NCI-H69 (cell line): Measurements from ENCODE around the gene LGI4.

Experiments
- DNase-seq: peaks from one replicate; lab custom pipeline; 2025; lab: John Stamatoyannopoulos, UW

LGI4 gene

GRCh38 chr19:35085947-35086346 is 48.9 kb downstream of the LGI4 start:
- no peak for DNase-seq

- DNase-seq, result no peak
Measured at GRCh38 chr19:35084509-35084762, 50.4 kb downstream of the LGI4 start.

- DNase-seq, result no peak
Measured at GRCh38 chr19:35083691-35084508, 51.0 kb downstream of the LGI4 start.

DNA sequence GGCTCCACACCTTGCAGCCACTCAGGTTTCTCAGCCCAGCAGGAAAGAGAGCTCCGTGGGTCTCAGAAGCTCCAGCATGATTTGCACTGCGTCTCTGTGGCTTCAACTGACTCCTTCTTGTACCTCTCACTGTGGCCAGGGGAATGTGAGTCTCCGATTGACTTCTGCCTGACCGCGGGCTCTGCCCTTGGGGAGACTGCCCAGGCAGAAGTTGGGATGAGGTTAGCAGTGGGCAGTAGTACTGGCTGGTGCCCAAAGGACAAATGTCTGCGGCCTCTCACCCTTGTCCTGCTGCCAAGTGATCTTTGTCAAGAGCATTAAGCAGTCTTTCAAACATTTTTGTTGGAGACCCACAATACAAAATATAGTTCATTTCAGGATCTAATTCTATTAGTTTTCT is 53.7 kb downstream of the LGI4 start:
- no peak for DNase-seq

DNA sequence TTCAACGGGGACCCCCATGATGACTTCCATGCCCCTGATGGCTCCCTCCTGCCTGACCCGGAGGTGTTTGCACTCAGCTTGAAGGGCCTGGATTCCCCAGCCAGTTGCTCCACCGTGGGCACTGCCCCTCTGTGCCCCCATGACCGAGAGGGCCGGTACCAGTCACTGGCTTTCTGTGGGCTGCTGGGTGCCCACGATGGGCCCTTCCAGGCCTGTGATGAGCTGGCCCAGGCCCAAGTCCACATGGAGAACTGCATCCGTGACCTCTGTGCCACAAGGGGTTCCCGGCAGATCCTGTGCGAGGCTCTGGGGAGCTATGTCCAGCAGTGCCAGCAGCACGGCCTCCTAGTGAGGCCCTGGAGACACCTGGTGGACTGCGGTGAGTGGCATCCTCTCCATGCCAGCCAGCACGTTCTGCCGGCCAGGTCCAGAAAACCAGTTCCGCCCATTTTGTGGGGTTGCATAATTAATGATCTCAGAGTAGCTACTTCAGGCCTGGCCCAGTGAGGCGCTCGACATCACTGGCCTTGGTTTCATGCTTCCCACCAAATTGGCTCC is 54.2 kb downstream of the LGI4 start:
- DNase-seq, result no peak

DNA sequence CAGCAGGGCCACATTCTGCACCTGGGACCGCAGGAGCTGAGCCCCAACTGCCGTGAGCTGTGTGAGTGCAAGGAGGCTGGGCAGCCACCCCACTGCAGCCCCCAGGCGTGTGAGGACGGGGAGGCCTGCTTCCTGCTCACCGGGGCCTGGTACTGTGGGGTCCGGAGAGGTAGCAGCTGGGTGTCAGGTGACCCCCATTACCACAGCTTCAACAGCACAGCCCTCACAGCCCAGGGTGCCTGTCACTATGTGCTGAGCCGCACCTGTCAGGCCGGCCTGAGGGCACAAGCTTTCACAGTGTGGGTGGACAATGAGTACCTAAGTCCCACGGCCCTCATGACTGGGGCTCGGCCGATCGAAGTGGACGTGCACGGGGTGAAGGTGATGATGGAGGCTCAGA is 55.0 kb downstream of the LGI4 start:
- no peak for DNase-seq

DNA sequence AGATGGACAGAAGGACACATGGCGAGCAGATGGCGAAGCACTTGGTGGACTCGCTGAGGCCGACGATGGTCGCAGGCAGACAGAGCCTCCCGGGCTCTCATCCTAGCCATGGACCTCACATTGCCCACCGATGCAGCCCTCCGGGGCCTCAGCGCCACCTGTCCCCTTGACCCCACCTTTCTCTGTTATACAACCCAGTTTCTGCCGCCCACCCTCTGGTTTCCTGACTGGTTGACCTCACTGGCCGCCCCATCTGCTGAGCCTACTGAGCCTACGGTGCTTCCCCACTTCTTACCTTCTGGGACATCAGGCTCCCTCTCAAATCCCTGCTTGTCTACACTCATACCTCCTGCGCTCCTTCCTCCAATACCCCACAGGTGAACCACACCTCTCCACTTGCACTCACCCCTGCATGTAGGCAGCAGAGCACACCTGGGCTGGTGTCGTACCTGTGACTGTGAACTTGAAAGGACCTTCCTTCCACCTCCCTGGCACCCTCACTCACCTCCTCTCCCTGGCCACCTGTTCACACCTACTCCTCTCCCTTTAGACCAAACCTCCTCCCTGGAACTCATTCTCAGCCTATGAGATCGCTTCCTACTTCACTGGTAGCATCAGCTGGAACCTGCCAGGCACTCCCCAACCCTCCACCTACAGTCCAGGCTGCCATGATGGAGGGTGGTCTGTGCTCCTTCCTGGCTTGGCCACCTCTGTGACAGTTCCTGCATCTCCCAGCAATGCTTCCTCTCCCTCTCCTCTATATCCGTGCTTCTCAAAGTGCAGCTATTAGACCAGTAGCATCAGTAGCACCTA is 57.2 kb downstream of the LGI4 start:
- DNase-seq, result no peak

GRCh38 chr19:35076657-35077056 is 58.2 kb downstream of the LGI4 start:
- no peak for DNase-seq

DNA sequence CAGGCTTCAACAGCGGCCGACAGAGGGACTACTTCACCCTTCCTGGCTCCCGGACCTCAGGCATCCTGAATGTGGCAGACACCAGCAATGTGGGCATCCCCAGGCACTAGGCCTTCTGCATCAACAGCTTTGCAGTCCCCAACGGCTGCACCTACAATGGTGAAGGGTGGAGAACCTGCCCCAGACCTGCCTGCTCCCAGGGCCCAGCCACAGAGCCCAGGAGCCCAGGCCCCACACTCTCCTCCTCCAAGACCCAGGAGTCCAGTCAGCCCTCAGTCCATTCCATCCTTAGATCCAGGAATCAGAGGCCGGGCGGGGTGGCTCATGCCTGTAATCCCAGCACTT is 58.9 kb downstream of the LGI4 start:
- DNase-seq, result no peak

DNA sequence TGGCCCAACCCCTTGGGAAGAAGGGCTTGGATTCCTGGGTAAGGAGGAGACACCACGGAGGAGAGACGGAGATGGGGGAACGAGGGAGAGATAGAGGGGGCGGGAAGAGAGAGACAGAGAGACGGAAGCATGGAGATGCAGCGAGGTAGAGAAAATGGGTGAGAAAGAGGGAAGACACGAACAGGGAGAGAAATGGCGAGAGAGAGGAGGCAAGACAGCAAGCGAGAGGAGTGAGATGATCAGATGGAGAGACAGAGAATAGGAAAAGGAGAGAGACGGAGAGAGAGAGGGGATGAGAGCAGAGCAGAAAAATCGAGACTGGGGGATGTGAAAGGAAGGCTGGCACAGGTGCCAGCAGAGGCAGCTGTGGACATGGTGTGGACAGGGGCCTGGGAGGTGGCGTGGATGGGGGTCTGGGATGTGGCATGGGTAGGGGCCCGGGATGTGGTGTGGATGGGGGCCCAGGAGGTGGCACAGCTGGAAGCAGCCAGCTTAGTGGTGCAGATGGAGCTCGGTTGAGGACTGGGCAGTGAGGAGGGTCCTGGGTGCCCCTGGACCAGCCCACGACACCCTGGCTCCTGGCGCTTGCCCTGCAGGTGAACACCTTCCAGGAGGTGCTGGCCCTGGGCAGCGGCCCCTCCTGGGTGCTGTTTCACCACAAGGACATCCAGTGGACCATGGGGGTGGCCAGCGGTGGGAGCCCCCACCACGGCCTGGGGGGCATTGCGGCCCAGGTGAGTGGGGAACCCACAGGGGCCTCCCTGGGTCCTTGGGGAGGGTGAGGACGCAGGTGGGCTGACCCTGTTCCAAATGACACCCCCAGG is 59.4 kb downstream of the LGI4 start:
- no peak for DNase-seq
